PC-3 (cell line): ENCODE data around the gene ABCC11. TPM values are rescaled to one million over a fixed set of nuclear protein-coding genes. Genes with fewer than 3 reads are reported as not detected.

Experiments
- ATAC-seq: fragments of 200-7000 bp; cut with Tn5 transposase; 2 replicates; pipeline ENCODE4 v1.9.1; 2020; ENCODE audit warnings: mild to moderate bottlenecking, moderate library complexity
- BruUV-seq: library from RNA; stranded (reverse); fragments of 400-500 nt; replicated peaks from 2 replicates; lab custom pipeline; 2021; lab: Mats Ljungman, UMichigan
- CTCF ChIA-PET: fragments of 300-600 bp; sonication (Branson Sonifier 250); formaldehyde crosslinking; loops from one replicate; lab custom pipeline; 2022; ENCODE audit warnings: antibody characterized with exemption; lab: Charles Lee
- POLR2A ChIA-PET: fragments of 300-600 bp; sonication (Branson Sonifier 250); formaldehyde crosslinking; loops from one replicate; lab custom pipeline; 2022; ENCODE audit warnings: antibody characterized with exemption; ENCODE audit not compliant: unreplicated experiment; lab: Charles Lee
- DNase-seq: peaks from one replicate; pipeline ENCODE4 v3.0.0-alpha.2; 2015
- H2AFZ ChIP-seq: fragments of 300-600 bp; sonication (generic); 2 replicates; pipeline ENCODE4 v1.6.0; 2016; ENCODE audit warnings: antibody characterized with exemption, low read length
- H3F3A ChIP-seq: fragments of 300-600 bp; sonication (generic); one replicate; pipeline ENCODE4 v1.6.0; 2017; ENCODE audit warnings: antibody characterized with exemption, low read length, control low read depth, mild to moderate bottlenecking; ENCODE audit not compliant: unreplicated experiment
- H3K27ac ChIP-seq: fragments of 300-600 bp; sonication (generic); 2 replicates; pipeline ENCODE4 v1.5.1; 2016; ENCODE audit warnings: mild to moderate bottlenecking, low read length
- H3K27me3 ChIP-seq: fragments of 300-600 bp; sonication (generic); 2 replicates; pipeline ENCODE4 v1.6.1; 2016; ENCODE audit warnings: low read length, mixed read lengths
- H3K36me3 ChIP-seq: fragments of 300-600 bp; sonication (generic); 2 replicates; pipeline ENCODE4 v1.6.1; 2016; ENCODE audit warnings: low read depth, mixed run types, low read length, mixed read lengths
- H3K4me1 ChIP-seq: fragments of 300-600 bp; sonication (generic); 2 replicates; pipeline ENCODE4 v1.5.1; 2016; ENCODE audit warnings: low read length; ENCODE audit not compliant: insufficient read depth
- H3K4me2 ChIP-seq: fragments of 300-600 bp; sonication (generic); 2 replicates; pipeline ENCODE4 v1.6.0; 2016; ENCODE audit warnings: low read length
- H3K4me3 ChIP-seq: fragments of 300-600 bp; sonication (generic); 2 replicates; pipeline ENCODE4 v1.5.1; 2016; ENCODE audit warnings: mild to moderate bottlenecking, low read length, mixed read lengths
- H3K79me2 ChIP-seq: fragments of 300-600 bp; sonication (generic); 2 replicates; pipeline ENCODE4 v1.6.1; 2017; ENCODE audit warnings: low read length, mixed read lengths
- H3K9ac ChIP-seq: fragments of 300-600 bp; sonication (generic); 2 replicates; pipeline ENCODE4 v1.6.0; 2016; ENCODE audit warnings: mild to moderate bottlenecking, low read length
- H3K9me2 ChIP-seq: fragments of 300-600 bp; sonication (generic); replicated peaks from 2 replicates; pipeline ENCODE4 v1.6.1; 2016; ENCODE audit warnings: mixed run types, low read length, mixed read lengths
- H3K9me3 ChIP-seq: fragments of 300-600 bp; sonication (generic); 2 replicates; pipeline ENCODE4 v1.6.1; 2016; ENCODE audit warnings: low read length, mixed read lengths
- H4K20me1 ChIP-seq: fragments of 300-600 bp; sonication (generic); 2 replicates; pipeline ENCODE4 v1.6.1; 2016; ENCODE audit warnings: low read length, mixed read lengths
- EZH2 ChIP-seq: fragments of 300-600 bp; sonication (generic); IDR thresholded peaks from one replicate; pipeline ENCODE4 v1.6.1; 2017; ENCODE audit warnings: antibody characterized with exemption, mild to moderate bottlenecking, low read length; ENCODE audit not compliant: unreplicated experiment
- EZH2phosphoT487 ChIP-seq: fragments of 300-600 bp; sonication (generic); IDR thresholded peaks from 2 replicates; pipeline ENCODE4 v1.6.1; 2018; ENCODE audit warnings: mild to moderate bottlenecking, antibody characterized with exemption, low read length, borderline replicate concordance
- intact Hi-C: fragments of 100-400 bp; cut with micrococcal nuclease; formaldehyde crosslinking; loops from 2 replicates; pipeline ENCODE4 v1.9.0; 2023
- total RNA-seq: library from RNA; depleted of rRNA; stranded (reverse); fragments of >200 nt; gene quantifications from 2 replicates; pipeline ENCODE4 v1.2.3, GENCODE V29; 2014
- TF ChIP-seq, protein P1 (sequence below): fragments of 300-600 bp; sonication (generic); conservative IDR thresholded peaks from 2 replicates; pipeline ENCODE4 v1.5.1; 2017; ENCODE audit warnings: antibody characterized with exemption, low read depth, mild to moderate bottlenecking, low read length

ABCC11 gene
- total RNA-seq, 1 experiment from 2014 or later: 0.26 TPM

DNA sequence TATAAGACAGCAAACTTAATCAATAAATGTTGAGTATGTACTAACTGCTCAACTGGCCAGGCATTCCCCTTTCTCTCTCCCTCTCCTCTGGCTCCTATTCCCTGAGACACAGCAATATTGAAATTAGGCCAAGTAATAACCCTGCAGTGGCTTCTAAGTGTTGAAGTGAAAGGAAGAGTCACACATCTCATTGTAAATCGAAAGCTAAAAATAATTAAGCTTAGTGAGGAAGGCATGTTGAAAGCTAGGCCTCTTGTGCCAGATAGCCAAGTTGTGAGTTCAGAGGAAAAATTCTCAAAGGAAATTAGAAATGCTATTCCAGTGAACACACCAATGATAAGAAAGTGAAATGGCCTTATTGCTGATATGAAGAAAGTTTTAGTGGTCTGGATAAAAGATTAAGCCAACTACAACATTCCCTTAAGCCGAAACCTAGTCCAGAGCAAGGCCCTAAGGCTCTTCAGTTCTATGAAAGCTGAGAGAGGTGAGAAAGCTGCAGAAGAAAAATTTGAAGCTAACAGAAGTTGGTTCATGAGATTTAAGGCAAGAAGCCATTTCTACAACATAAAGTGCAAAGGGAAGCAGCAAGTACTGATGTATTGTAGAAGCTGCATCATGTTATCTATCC lies 35.4 kb upstream of the ABCC11 start:
- TF ChIP-seq, protein P1, sequence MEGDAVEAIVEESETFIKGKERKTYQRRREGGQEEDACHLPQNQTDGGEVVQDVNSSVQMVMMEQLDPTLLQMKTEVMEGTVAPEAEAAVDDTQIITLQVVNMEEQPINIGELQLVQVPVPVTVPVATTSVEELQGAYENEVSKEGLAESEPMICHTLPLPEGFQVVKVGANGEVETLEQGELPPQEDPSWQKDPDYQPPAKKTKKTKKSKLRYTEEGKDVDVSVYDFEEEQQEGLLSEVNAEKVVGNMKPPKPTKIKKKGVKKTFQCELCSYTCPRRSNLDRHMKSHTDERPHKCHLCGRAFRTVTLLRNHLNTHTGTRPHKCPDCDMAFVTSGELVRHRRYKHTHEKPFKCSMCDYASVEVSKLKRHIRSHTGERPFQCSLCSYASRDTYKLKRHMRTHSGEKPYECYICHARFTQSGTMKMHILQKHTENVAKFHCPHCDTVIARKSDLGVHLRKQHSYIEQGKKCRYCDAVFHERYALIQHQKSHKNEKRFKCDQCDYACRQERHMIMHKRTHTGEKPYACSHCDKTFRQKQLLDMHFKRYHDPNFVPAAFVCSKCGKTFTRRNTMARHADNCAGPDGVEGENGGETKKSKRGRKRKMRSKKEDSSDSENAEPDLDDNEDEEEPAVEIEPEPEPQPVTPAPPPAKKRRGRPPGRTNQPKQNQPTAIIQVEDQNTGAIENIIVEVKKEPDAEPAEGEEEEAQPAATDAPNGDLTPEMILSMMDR: no peak
- TF ChIP-seq EZH2 (no peak), EZH2phosphoT487 (no peak)
- no peak for DNase-seq
- Histone ChIP-seq H4K20me1 (no peaks in the 10 kb centered on the region), H3K9me2 (no peaks in the 10 kb centered on the region), H3K4me1 (peaks cover 5% of the 10 kb centered on the region; the same call in 1 of the 2 replicates), H3K9me3 (no peaks in the 10 kb centered on the region), H3K27ac (no peak overlapping the region), H3K79me2 (no peaks in the 10 kb centered on the region), H3K36me3 (peaks cover 28% of the 10 kb centered on the region), H2AFZ (no peak overlapping the region), H3K4me3 (no peak overlapping the region), H3F3A (no peaks in the 10 kb centered on the region), H3K27me3 (no peaks in the 10 kb centered on the region), H3K9ac (no peak overlapping the region), H3K4me2 (no peak overlapping the region)
- ChIA-PET CTCF (no interaction called here), POLR2A (no interaction called here)
- no peak for ATAC-seq
- intact Hi-C loops: no loop called here
- no TSS peak for BruUV-seq

DNA sequence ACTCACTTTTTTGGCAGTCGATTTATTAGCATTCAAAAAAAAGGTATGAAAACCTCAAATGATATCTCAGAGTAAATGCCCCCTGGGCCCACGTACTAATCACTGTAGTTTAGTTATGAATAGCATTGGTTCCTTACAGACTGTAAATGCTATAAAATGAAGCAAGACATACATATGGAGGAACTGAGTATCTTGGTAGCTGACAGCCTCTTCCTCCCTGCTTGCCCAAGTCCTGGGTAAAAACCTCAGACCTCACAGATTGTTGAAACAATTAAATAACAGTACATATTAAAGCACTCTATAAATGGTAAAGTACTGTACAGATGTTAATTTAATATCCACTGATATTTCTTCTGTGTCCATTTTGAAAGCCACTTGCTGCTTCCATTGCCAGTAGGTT lies 33.2 kb upstream of the ABCC11 start:
- no peaks in the 10 kb centered on the region for H3F3A ChIP-seq
- H3K36me3 ChIP-seq: peaks cover 22% of the 10 kb centered on the region
- H4K20me1 ChIP-seq: no peaks in the 10 kb centered on the region
- POLR2A ChIA-PET: no interaction called here
- CTCF ChIA-PET: no interaction called here
- ATAC-seq (no peak), DNase-seq (no peak)
- H2AFZ ChIP-seq: no peak overlapping the region
- intact Hi-C loops: no loop called here
- TF ChIP-seq, protein P1: no peak
- TF ChIP-seq EZH2phosphoT487 (no peak), EZH2 (no peak)
- H3K4me2 ChIP-seq: no peak overlapping the region
- peaks cover 5% of the 10 kb centered on the region; the same call in 1 of the 2 replicates for H3K4me1 ChIP-seq
- no TSS peak for BruUV-seq
- H3K9me3 ChIP-seq: no peaks in the 10 kb centered on the region
- H3K9me2 ChIP-seq: no peaks in the 10 kb centered on the region
- H3K4me3 ChIP-seq: no peak overlapping the region
- no peak overlapping the region for H3K27ac ChIP-seq
- H3K9ac ChIP-seq: no peak overlapping the region
- no peaks in the 10 kb centered on the region for H3K79me2 ChIP-seq
- no peaks in the 10 kb centered on the region for H3K27me3 ChIP-seq

DNA sequence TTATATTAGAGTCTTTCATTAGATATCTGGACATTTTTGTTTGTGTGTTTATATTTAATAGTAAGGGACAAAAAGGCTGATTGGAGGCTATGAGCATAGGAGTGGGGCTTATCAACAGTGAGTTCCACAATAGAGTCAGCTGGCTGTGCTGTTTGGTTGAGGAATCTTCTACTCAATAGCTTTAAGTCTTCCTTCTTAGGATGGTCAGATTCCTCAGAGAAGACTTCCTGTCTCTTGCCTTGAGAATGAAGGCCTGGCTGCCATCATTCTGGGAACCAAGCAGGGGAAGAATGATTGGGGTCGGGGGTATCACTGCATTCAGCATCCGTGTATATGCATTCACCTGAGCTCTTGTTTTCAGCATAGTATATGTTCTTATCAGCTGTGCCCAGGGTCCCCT lies 31.9 kb upstream of the ABCC11 start:
- H3K36me3 ChIP-seq: peaks cover 16% of the 10 kb centered on the region
- ChIA-PET CTCF (no interaction called here), POLR2A (no interaction called here)
- DNase-seq (no peak), ATAC-seq (no peak)
- no peaks in the 10 kb centered on the region for H4K20me1 ChIP-seq
- H3K4me1 ChIP-seq: peaks cover 2% of the 10 kb centered on the region; the same call in 1 of the 2 replicates
- H3F3A ChIP-seq: no peaks in the 10 kb centered on the region
- intact Hi-C loops: no loop called here
- H2AFZ ChIP-seq: no peak overlapping the region
- no peak overlapping the region for H3K9ac ChIP-seq
- no peak overlapping the region for H3K27ac ChIP-seq
- no peak overlapping the region for H3K4me3 ChIP-seq
- H3K9me2 ChIP-seq: no peaks in the 10 kb centered on the region
- H3K27me3 ChIP-seq: no peaks in the 10 kb centered on the region
- BruUV-seq: no TSS peak
- TF ChIP-seq EZH2 (no peak), EZH2phosphoT487 (no peak)
- TF ChIP-seq, protein P1: no peak
- no peaks in the 10 kb centered on the region for H3K9me3 ChIP-seq
- H3K4me2 ChIP-seq: no peak overlapping the region
- H3K79me2 ChIP-seq: no peaks in the 10 kb centered on the region
